ENCODE results near the gene NUTM2D.
"Not testable (repeated sequence)": the region's sequence is repeated elsewhere in the genome, so short reads cannot be mapped to it uniquely, and the experiment has no call there.

The NUTM2D gene, protein sequence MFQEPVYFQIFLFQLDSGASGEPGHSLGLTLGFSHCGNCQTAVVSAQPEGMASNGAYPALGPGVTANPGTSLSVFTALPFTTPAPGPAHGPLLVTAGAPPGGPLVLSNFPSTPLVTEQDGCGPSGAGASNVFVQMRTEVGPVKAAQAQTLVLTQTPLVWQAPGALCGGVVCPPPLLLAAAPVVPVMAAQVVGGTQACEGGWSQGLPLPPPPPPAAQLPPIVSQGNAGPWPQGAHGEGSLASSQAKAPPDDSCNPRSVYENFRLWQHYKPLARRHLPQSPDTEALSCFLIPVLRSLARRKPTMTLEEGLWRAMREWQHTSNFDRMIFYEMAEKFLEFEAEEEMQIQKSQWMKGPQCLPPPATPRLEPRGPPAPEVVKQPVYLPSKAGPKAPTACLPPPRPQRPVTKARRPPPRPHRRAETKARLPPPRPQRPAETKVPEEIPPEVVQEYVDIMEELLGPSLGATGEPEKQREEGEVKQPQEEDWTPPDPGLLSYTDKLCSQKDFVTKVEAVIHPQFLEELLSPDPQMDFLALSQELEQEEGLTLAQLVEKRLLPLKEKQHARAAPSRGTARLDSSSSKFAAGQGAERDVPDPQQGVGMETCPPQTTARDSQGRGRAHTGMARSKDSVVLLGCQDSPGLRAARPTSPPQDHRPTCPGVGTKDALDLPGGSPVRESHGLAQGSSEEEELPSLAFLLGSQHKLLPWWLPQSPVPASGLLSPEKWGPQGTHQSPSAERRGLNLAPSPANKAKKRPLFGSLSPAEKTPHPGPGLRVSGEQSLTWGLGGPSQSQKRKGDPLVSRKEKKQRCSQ

DNA sequence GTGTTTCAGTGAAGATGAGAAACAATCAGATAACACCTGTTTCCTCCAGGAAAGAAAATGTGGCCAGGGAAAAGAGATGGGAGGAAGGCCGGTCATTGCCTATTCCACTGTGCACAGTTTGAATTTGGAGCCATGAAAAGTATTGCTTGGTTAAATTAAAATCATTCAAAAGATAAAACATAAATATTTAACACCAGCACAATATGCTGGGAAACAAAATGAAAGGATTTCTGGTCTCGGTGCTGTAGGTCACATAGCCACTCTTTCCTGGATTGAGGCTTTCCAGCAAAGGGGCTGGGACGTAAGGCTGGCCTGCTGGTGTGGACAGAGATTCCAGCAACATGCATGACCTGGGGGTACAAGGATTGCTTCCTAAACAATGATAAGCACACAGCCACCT is at the start of gene NUTM2D:
Gene NUTM2D, plus strand, starts transcription at position 301 of the 400 bp plus-strand sequence. CDS start 522 bp downstream, outside the sequence.
- H3K27me3 ChIP-seq; H3K27ac ChIP-seq; DNase-seq; H3K4me1 ChIP-seq; intact Hi-C loops (cut with DNase I; ENCODE audit: low total_unique reads); H3K4me3 ChIP-seq; H3K9me3 ChIP-seq; H3K36me3 ChIP-seq: not testable (repeated sequence)

DNA sequence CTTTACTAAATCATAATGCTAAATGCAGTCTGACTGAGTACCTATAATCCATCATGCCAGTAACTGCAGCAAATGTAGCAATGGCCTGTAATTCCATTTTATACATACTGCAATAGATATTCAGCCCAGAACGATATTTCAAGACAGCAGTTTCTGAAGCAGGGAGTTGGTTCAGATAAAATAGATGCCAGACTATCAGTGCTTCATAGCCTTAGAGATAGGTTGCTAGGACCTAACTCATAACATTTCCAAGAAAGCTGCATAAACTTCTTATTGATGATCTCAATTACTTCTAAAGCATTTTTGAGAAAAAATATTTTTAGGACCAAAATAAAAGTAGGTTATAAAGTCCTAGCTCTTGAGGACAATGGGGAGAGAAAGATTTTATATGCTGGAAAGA is 48.8 kb upstream of the NUTM2D start:
- H3K9me3 ChIP-seq; H3K36me3 ChIP-seq; H3K4me1 ChIP-seq; H3K27me3 ChIP-seq; H3K4me3 ChIP-seq; intact Hi-C loops (cut with DNase I; ENCODE audit: low total_unique reads); DNase-seq; H3K27ac ChIP-seq: not testable (repeated sequence)

DNA sequence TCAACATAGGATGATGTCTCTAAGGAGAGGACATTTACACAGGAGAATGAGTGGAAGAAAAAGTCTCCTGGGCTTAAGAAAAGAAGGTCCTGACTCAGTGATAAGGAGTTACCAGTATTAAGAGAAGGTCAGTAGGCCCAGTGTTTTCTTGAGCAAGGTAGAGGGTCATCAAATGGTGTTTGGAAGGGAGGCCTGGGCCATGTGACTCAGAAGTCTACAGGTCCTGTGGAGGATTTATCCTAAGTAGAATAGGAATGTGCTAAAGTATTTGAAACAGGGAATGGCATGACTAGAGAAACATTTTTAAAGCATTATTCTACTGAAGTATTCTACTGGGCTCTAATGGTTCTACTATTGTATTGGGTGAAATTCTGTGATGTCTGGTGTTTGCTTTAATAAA is 47.9 kb upstream of the NUTM2D start:
- H3K4me3 ChIP-seq; H3K27me3 ChIP-seq; H3K4me1 ChIP-seq; intact Hi-C loops (cut with DNase I; ENCODE audit: low total_unique reads); DNase-seq; H3K27ac ChIP-seq; H3K9me3 ChIP-seq; H3K36me3 ChIP-seq: not testable (repeated sequence)

DNA sequence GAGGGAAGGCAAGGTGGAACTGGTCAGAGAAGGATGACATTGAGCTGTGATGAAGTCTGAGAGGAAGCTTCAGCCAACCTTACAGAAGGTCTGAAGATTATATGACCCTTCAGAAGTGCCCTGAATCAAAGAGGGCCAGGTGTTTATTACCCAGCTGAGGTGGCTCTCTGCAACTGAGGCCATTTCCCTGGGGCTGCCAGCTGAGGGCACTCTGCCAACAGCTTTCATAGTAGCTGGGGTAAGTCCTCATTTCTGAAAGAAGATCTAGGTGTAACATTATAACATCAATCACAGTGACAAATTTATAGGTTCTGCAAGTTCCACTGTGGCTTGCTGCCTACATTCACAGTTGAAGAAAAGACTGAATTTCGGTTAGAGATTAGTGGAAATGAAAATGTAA is 46.0 kb upstream of the NUTM2D start:
- H3K9me3 ChIP-seq; DNase-seq; H3K4me3 ChIP-seq; H3K27ac ChIP-seq; H3K36me3 ChIP-seq; H3K27me3 ChIP-seq; H3K4me1 ChIP-seq; intact Hi-C loops (cut with DNase I; ENCODE audit: low total_unique reads): not testable (repeated sequence)

DNA sequence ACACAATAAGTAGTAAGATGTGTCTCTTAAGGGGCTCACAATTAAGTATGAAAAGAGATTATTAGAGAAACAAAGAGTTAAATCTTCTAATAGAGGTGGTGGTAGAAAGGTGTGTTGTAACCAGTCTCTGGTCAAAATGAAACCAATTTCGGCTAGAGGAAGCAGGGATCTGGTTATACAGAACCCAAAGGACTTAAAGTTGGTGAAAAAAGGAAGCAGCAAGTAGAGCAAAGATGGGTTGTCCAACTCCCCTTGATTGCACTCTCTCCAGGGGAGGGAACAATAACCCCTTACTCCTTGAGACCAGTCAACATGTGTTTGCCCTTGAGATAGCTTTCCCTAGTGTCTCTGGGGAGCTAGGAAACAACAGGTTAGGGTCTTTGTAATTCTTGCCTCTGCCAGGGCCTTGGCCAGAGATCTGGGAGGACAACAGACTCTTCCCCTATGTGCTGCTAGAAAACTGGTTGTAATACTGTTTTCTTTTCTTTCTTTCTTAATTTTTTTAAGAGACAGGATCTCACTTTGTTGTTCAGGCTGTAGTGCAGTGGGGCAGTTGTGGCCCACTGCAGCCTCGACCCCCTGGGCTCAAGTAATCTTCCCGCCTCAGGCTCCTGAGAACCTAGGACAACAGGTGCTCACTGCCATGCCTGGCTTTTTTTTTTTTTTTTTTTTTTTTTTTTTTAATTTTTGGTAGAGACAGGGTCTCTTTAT is 43.7 kb upstream of the NUTM2D start:
- H3K36me3 ChIP-seq; intact Hi-C loops (cut with DNase I; ENCODE audit: low total_unique reads); H3K4me3 ChIP-seq; H3K9me3 ChIP-seq; H3K4me1 ChIP-seq; DNase-seq; H3K27ac ChIP-seq; H3K27me3 ChIP-seq: not testable (repeated sequence)

DNA sequence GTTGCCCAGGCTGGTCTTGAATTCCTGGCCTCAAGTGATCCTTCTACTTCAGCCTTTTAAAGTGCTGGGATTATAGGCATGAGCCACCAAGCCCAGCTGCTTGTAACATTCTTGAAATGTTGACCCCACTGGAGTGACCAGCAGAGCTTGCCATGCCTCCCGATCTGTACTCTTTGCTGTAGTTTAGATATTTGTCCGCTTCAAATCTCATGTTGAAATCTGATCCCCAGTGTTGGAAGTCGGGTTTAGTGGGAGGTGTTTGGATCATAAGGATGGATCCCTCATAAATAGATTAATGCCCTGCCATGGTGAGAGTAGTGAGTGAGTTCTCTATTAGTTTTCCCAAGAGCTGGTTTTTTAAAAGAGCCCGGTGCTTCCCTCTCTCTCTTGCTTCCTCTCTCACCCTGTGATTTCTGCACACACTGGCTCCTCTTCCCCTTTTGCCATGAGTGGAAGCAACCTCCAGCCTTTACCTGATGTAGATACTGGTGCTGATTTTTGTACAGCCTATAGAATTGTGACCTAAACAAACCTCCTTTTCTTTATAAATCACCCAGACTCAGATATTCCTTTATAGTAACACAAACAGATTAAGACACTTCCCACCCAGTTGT is 43.1 kb upstream of the NUTM2D start:
- H3K27ac ChIP-seq; H3K4me3 ChIP-seq; H3K4me1 ChIP-seq; H3K36me3 ChIP-seq; H3K9me3 ChIP-seq; intact Hi-C loops (cut with DNase I; ENCODE audit: low total_unique reads); H3K27me3 ChIP-seq; DNase-seq: not testable (repeated sequence)

DNA sequence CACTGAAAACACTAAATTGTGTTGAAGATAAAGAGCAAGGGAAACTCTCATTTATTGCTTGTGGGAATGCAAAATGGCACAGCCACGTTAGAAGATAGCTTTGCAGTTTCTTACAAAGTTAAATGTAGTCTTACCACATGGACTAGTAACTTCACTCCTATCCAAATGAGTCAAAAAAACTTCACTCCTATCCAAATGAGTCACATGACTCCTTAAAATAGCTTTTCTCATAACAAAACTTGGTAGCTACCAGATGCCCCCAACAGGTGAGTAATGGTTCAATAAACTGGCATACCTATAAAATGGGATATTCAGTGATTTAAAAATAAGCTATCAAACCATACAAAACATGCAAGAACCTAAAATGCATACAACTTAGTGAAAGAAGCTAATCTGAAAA is 36.0 kb upstream of the NUTM2D start:
- H3K27ac ChIP-seq; H3K27me3 ChIP-seq; DNase-seq; H3K36me3 ChIP-seq; H3K9me3 ChIP-seq; H3K4me3 ChIP-seq; H3K4me1 ChIP-seq; intact Hi-C loops (cut with DNase I; ENCODE audit: low total_unique reads): not testable (repeated sequence)

DNA sequence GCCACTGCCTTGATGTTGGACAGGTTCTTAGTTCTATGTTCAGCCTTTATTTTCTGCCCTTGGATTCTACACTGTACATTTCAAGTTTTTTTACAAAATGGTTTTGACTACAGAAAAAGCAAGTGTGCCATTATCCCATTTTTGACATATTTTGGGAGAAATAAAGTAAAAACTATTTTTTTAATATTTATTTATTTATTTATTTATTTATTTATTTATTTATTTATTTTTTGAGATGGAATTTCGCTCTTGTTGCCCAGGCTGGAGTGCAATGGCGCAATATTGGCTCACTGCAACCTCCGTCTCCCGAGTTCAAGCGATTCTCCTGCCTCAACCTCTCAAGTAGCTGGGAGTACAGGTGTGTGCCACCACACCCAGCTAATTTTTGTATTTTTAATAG is 33.0 kb upstream of the NUTM2D start:
- DNase-seq; H3K27ac ChIP-seq; H3K36me3 ChIP-seq; H3K27me3 ChIP-seq; H3K9me3 ChIP-seq; intact Hi-C loops (cut with DNase I; ENCODE audit: low total_unique reads); H3K4me3 ChIP-seq; H3K4me1 ChIP-seq: not testable (repeated sequence)

DNA sequence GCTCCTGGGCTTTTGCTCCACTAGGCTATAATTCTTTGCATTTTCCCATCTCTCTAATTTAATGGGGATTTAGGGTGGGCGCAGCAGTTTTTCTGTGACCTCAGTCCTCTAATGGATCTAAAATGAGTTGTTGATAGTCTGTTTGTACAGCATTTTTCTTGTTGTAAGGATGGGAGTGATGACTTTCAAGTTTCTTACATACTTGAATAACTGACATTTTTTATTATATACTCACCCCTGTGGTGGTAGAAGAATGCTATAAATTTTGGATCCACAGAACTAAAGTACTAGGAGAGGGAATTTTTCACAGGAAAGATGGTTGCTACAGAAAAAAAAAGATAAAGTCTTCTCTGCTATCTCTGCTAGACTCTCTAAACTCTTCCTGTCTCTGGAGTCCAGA is 29.6 kb upstream of the NUTM2D start:
- H3K4me1 ChIP-seq; H3K36me3 ChIP-seq; intact Hi-C loops (cut with DNase I; ENCODE audit: low total_unique reads); H3K4me3 ChIP-seq; H3K27ac ChIP-seq; H3K9me3 ChIP-seq; DNase-seq; H3K27me3 ChIP-seq: not testable (repeated sequence)

DNA sequence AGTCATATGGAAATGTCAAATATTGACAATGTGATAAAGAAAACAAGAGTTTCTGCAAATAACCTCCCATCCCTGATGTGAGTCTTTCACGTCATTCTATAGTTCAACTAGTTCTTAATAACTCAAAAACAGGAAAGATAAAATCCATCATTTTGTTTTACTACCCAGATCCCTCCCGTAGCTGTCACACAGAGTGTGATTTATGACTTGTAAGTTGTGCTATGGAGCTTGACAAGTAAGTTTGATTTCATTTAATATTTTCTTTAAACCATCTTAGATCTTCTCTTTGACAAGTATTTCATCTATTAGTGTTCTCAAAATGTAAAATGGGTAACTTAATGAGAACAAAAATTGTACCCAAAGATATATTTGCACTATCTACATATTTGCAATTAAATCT is 28.4 kb upstream of the NUTM2D start:
- H3K36me3 ChIP-seq; intact Hi-C loops (cut with DNase I; ENCODE audit: low total_unique reads); H3K4me1 ChIP-seq; H3K9me3 ChIP-seq; H3K27me3 ChIP-seq; H3K27ac ChIP-seq; H3K4me3 ChIP-seq; DNase-seq: not testable (repeated sequence)

DNA sequence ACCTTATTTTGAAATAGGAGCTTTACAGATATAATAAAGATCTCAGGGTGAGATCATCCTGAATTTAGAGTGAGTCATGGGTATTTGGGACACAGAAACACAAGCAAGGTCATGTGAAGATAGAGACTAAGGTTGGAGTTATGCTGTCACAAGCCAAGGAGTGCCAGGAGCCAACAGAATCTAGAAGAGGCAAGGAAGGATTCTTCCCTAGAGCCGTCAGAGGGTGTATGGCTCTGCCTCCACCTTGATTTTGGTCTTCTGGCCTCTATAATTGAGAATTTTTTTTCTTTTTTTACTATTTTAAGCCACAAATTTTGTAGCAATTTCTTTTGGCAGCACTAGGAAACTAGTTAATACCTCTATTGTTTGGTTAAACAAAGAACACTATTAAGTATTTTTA is 24.9 kb upstream of the NUTM2D start:
- intact Hi-C loops (cut with DNase I; ENCODE audit: low total_unique reads); H3K36me3 ChIP-seq; H3K4me1 ChIP-seq; H3K9me3 ChIP-seq; H3K4me3 ChIP-seq; DNase-seq; H3K27me3 ChIP-seq; H3K27ac ChIP-seq: not testable (repeated sequence)

DNA sequence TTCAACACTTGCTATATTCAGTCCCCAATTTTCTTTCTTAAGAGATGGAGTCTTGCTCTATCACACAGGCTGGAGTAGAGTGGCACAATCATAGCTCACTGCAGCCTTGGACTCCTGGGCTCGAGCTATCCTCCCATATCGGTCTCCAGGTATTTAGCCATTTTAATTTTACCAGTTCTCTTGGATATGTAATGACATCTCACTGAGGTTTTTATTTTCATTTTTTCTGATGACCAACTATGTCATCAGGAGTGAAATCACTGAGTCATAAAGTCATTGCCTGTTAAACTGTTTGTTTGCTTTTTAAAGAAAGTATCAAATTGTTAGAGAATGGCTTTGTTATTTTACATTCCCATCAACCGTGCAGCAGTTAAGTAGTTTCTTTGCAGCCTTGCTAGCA is 17.1 kb upstream of the NUTM2D start:
- H3K27ac ChIP-seq; H3K36me3 ChIP-seq; H3K27me3 ChIP-seq; intact Hi-C loops (cut with DNase I; ENCODE audit: low total_unique reads); DNase-seq; H3K9me3 ChIP-seq; H3K4me3 ChIP-seq: not testable (repeated sequence)
- H3K4me1 ChIP-seq: peaks cover 0 to 13% (median 3%) of the 10 kb centered on the region in 4 donors

DNA sequence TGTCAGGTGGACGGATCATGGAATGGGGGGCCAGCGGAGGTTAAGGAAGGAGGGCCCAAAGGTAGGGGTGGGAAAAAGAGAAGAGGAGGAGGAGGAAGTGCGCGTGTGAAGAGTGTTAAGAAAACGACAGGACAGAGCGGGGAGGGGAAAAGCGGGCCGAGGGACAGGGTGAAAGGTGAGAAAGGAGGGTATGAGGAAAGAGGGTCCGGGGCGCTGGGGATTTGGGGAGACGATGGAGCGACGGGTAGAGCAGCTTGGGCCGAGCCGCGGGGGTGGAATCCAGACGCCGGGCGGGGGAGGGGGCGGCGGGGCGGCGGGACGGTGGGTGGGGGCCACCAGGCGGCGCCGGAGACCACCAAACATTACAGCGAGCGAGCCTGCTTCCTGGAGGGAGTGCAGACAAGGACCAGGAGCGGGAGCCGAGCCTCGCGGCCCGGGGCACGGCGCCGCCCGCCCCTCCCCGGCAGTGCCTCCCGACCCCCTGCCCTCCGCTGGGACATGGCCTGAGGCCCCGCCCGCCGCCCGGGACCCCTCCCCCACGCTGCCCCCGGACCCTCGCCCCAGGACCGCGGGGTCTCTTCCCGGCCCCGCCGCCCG is 15.9 kb upstream of the NUTM2D start:
- Histone ChIP-seq H3K27ac (peak overlapping the region; percentile 85 to 86), H3K4me1 (peaks cover 0 to 13% (median 3%) of the 10 kb centered on the region in 4 donors), H3K4me3 (peak overlapping the region; percentile 61 to 64)
- H3K27me3 ChIP-seq; H3K9me3 ChIP-seq; H3K36me3 ChIP-seq; intact Hi-C loops (cut with DNase I; ENCODE audit: low total_unique reads); DNase-seq: not testable (repeated sequence)
